HG03045 (cell line): ENCODE data around the gene ALG12.

ENCODE experiments used
- ATAC-seq: cut with Tn5 transposase; IDR thresholded peaks from one replicate; pipeline ENCODE4 v1.9.1; 2021; ENCODE audit warnings: mild to moderate bottlenecking, moderate library complexity; ENCODE audit not compliant: unreplicated experiment

ALG12 gene

DNA sequence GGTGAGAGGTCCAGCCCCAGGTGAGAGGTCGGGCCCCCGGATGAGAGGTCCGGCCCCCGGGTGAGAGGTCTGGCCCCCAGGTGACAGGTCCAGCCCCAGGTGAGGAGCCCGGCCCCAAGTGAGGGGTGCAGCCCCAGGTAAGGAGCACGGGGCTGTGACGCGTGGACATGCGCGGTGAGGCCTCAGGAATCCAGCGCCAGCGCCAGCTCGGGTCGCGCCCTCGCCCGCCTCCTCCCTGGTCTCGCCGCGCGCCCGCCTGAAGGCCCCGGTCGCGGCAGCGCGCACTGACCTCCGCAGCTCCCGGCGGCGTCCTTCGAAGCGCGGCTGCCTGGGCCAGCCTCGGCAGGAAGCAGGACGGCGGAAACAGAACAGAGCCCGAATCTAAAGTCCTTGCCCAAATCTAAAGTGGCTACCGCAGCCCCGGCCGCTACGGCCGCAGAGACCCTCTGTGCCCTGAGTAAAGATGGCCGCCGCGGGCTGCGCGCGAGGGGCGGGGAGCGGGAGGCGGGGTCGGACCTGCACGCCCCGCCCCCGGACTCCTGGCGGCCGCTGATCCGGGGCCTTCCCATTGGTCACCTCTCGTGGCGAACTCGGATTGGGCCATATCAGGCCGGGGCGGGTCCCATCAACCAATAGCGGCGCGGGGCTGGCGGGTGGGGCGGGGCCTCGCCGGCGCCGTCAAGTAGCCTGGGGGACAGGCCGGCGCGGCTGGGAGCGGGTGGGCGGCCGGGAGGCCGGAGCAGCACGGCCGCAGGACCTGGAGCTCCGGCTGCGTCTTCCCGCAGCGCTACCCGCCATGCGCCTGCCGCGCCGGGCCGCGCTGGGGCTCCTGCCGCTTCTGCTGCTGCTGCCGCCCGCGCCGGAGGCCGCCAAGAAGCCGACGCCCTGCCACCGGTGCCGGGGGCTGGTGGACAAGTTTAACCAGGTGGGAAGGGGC, at the start of gene ALG12, which contains the start of gene CRELD2:
Gene ALG12 (minus strand): TSS at position 465 of the 937 bp plus-strand sequence. CDS start 4,673 bp downstream, outside the sequence.
Gene CRELD2 (plus strand): TSS at position 661 of the 937 bp plus-strand sequence. CDS start 136 bp downstream, at position 797.
- peak; percentile 83 for ATAC-seq

DNA sequence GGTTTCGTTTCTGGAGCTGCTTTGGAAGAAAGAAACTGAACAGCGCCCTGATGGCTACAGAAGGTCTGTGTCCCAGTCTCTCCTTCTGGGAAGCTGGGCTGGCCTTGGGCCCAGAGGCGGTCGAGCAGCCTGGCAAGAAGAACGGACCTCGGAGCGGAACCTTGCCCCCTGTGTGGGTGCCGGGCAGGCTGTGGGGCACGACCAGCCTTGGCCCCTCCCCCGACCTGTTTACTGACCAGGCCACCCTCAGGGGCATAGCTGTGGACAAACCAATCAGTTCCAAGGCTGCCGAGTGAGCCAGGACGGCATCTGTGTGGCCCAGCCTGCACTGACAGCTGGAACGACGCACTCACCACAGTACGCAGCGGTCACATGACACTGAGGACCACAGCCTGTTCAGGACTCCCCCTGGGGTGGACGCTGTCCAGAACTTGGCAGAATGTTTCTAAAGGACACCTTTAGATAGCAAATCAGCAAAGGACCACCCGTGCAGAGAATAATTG, 49.5 kb upstream of the ALG12 start:
- no peak for ATAC-seq

DNA sequence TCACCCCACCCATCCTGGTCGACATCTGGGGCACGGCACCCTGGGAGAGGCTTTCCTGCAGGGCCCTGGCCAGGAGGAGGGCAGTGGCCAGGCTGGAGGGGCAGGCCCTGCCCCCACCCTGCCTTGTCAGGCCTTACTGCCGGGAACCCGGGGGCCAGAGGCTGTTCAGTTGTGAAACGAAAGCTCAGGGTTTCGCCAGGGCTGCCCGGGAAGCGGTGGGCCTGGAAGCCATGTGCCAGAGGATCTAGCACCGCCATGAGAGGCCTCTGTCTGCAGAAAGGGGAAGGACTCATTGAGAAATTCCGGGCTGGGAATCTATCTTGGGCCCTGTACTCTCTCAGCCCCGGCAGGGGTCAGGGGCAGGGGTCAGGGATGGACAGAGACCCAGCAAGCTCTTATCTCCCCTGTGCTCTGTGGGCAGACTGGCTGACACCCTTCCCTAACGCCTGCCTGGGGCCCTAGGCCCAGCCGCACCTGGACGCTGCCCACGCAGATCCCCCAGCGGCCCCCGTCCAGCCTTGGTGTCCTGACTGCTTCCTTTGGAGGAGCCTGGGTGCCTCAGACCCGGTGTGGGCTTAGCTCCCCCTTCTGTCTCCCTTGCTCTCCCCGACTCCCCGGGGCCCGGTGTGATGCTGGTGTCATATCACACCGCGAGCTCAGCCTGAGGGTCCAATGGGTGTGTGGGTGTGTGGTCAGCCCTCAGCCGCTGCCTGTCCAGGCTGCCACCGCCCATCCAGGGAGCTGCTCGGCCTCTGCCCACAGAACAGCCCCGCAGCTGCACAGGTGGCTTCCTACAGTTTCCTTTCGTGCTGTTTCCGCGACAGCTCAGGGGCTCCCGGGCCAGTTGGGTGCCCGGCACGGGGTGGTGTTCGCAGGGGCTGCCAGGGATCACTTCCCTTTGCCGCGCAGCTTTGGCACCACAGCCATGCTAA, 48.8 kb upstream of the ALG12 start:
- ATAC-seq: no peak

DNA sequence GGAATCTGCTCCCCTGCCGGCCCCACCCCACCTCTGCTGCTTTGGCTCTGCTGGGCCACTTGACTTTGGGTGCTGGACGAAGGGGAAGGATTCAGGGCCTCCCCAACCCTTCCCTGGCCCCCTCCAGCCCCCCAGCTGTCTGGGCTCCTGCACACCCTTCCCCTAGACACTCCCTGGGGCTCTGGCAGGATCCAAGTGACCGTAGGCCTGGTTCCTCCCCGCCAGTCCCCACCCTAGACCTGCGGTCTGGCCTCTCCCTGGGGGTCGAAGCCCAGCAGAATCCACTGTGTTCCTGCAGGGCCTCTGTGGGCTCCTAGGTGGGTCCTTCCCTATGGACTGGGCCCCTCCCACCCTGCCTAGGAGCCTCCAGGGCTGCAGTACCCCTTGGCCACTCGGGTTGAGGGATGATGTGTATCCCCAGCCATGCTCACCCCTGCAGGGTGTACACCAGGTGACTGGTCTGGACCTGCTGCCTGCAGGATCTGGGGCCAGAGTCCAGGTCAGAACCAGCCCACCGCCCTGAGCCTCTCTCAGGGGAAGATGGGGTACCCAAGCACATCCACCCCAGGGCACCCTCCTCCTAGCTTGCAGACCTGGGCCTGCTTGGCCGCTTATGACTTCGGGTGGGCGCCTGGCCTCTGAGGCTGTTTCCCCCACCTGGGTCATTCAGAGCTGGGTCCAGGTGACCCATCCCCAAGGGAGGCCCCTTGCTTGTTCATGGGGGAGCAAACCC, 48.0 kb upstream of the ALG12 start:
- ATAC-seq: no peak

DNA sequence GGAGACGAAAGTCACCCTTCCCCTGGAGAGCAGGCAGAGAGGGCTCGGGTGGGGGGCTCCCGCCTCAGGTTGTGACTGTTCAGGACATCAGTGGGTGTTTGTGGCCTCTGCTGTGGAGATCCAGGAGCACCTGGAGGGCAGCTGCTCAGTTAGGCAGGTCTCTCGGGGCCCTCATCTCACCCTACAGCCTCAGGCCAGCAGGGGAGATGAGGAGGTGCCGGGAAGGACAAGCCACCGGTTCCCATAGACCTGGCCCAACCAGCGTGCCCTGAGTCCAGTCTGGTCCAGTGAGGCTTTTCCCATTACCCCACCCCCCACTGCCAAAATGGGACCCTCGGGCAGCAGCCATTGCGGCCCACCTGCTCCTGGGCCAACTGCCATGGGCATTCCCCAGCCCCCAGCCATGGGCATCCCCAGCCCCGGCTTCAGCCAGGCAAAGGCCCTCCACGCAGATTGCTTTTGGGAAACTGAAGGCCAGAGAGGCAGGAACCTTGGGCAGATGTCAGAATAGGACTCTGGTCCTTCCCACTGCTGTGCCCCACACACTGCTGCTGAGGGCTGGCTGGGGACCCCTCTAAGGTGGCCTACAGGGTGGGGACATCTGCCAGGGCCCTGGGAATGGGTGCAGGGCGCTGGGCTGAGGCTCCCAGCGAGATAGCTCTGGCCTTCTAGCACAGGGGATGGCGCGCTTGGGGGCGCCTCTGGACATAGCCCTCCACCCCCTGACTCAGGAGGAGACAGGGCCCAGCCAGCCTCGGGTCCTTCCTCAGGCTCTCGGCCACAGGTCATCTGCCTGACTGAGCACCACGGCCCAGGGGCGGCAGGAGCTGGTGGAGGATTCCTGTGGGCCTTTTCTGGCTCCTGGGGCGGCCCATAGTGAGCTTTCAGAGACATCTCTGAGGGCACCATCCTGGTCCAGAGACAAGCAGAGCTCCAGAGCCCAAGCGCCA, 47.1 kb upstream of the ALG12 start:
- no peak for ATAC-seq

DNA sequence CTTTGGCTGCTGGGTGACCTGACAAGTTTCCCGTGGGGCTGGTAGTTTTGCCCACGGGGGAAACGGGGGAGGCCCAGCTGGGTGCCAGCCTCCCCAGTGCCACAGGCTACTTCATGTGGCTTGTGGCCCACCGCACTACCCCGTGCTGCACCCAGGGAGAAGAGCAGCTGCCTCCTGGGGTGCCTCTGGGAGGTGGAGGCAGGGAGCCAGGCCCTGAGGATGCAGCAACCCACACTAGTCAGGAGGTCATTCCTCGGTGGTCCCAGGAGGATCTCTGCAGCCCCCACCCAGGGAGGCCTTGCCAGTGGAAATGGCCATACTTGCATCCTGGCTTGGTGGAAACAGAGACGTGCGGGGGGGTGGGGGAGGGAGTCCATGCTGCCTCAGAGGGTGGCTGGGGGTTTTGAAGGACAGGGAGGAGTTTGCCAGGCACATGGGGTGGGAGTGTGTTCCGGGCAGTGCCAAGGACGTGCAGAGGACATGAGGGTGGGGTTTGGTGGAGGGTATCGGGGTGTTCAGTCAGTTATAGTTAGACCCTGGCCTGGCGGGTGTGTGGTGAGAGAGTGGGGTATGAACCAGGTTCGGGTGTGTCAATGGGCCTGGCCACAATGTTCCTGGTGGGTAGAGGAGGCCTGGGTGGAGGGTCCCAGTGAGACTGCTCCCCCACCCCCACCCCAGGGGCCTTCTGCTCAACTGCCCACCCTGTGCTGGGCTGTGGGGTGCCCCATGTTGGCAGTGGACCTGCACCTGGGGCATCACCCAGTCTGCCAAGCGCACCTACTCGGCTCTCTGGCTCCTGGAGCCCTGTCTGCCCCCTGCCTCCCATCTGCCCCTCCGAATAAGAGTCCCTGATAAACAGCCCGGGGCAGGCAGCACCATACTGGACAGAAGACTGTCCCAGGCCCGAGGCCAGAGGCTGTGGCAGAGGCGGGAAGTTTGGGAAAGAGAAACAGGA, 46.2 kb upstream of the ALG12 start:
- ATAC-seq: no peak

DNA sequence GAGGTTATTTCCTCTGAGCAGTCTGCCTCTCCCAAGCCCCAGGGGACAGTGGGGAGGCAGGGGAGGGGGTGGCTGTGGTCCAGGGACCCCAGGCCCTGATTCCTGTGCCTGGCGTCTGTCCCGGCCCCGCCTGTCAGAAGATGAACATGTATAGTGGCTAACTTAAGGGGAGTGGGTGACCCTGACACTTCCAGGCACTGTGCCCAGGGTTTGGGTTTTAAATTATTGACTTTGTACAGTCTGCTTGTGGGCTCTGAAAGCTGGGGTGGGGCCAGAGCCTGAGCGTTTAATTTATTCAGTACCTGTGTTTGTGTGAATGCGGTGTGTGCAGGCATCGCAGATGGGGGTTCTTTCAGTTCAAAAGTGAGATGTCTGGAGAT, 45.4 kb upstream of the ALG12 start:
- no peak for ATAC-seq

DNA sequence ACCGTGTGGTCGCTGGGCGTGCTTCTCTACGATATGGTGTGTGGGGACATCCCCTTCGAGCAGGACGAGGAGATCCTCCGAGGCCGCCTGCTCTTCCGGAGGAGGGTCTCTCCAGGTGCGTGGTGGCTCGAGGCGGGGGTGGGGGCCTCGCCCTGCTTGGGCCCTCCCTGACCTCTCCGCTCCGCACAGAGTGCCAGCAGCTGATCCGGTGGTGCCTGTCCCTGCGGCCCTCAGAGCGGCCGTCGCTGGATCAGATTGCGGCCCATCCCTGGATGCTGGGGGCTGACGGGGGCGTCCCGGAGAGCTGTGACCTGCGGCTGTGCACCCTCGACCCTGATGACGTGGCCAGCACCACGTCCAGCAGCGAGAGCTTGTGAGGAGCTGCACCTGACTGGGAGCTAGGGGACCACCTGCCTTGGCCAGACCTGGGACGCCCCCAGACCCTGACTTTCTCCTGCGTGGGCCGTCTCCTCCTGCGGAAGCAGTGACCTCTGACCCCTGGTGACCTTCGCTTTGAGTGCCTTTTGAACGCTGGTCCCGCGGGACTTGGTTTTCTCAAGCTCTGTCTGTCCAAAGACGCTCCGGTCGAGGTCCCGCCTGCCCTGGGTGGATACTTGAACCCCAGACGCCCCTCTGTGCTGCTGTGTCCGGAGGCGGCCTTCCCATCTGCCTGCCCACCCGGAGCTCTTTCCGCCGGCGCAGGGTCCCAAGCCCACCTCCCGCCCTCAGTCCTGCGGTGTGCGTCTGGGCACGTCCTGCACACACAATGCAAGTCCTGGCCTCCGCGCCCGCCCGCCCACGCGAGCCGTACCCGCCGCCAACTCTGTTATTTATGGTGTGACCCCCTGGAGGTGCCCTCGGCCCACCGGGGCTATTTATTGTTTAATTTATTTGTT, 44.8 kb upstream of the ALG12 start:
- no peak for ATAC-seq

DNA sequence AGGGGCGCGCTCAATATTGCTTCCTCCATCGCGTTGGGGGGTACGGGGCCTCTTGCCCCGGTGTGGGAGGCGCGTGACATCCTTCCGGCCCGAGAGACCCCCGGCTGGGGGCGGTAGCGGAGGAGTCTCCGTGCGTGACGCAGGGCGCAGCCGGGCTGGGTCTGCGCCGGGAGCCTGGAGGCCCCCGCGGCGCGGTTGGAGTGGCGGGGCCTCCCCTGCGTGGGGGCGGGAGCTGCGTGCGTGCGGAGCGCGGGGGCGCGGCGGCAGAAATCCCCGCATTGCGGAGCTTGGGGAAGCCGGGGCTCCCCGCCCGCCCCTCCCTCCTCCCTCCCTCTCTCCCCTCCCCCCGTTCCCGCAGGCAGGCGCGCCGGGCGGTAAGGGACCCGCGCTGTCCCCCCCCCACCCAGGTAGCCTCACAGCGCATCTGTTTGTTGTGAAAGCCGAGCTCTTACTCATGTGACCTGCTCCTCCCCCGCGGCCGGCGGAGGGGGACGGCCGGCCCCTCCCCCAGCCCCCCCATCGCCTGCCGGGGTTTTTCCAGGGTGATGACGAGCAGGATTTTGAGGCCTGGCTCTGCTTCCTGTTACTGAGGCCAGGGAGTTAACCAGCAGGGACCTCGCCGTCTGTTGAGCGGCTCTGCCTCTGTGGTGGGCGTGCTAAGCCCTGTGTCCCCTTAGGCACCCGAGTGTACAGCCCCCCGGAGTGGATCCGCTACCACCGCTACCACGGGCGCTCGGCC, 43.9 kb upstream of the ALG12 start:
- ATAC-seq: no peak

DNA sequence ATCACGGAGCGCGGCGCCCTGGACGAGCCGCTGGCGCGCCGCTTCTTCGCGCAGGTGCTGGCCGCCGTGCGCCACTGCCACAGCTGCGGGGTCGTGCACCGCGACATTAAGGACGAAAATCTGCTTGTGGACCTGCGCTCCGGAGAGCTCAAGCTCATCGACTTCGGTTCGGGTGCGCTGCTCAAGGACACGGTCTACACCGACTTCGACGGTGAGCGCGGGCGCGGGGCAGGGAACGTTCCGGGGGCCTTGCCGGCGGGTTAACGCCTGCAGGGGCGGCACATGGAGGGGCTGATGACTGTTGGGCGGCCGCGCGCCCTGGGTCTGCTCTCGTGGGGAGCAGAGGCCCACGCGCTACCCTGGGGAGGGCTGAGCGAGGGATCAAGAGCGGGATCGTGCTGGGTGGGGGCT, 43.4 kb upstream of the ALG12 start:
- no peak for ATAC-seq

DNA sequence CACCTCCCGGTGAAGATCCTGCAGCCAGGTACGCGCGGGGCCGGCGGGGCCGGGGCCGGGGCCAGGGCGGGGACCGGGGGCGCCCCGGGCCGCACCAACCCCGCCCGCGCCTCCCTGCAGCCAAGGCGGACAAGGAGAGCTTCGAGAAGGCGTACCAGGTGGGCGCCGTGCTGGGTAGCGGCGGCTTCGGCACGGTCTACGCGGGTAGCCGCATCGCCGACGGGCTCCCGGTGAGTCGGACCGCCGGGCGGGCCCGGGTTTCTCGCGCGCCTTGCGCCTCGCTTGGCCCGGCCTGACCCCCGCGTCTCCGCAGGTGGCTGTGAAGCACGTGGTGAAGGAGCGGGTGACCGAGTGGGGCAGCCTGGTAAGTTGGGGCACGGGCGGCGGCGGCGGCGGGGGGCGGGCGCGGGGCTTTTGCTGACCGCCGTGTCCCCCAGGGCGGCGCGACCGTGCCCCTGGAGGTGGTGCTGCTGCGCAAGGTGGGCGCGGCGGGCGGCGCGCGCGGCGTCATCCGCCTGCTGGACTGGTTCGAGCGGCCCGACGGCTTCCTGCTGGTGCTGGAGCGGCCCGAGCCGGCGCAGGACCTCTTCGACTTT, 42.9 kb upstream of the ALG12 start:
- no peak for ATAC-seq

DNA sequence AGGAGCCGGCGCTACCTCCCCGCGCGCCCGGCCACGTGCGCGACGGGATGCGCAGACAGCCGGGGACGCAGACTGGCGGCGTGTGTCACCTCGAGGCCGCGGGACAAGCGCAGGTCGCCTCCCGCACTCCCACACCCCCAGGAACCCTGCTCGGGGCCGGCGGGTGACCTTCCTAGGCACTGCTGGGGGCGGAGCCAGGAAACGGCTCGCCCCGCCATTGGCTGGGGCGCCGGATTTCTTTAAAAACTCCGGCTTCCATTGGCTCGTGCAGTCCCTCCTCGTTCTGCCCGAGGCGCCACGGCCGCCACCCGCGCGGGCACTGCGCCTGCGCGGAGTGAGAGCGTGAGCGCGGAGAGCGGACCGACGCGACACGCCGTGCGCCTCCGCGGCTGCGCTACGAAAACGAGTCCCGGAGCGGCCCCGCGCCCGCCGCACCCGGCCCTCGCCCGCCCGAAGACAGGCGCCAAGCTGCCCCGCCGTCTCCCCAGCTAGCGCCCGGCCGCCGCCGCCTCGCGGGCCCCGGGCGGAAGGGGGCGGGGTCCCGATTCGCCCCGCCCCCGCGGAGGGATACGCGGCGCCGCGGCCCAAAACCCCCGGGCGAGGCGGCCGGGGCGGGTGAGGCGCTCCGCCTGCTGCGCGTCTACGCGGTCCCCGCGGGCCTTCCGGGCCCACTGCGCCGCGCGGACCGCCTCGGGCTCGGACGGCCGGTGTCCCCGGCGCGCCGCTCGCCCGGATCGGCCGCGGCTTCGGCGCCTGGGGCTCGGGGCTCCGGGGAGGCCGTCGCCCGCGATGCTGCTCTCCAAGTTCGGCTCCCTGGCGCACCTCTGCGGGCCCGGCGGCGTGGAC, 42.1 kb upstream of the ALG12 start, which contains the start of gene PIM3:
Gene PIM3 (plus strand): TSS at position 614 of the 846 bp plus-strand sequence. CDS start 176 bp downstream, at position 790.
- peak; percentile 63 for ATAC-seq

DNA sequence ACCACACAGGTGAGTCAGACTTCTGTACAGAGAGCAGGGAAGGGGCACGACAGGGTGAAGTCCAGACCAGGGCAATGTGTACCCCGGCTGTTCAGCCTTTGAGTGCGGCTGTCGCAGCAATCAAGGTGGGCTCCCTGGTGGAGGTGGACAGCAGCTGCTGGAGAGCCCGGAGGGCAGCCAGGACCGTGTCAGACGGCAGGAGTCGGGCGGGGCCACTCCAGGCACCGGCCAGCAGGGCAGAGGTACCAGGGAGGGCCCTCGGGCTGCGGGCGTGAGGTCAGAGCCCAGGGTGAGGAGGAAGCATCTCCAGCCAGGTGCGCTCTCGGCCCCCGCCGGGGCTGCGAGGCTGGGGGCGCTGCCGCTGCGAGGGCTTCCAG, 41.5 kb upstream of the ALG12 start:
- peak; percentile 9 for ATAC-seq

DNA sequence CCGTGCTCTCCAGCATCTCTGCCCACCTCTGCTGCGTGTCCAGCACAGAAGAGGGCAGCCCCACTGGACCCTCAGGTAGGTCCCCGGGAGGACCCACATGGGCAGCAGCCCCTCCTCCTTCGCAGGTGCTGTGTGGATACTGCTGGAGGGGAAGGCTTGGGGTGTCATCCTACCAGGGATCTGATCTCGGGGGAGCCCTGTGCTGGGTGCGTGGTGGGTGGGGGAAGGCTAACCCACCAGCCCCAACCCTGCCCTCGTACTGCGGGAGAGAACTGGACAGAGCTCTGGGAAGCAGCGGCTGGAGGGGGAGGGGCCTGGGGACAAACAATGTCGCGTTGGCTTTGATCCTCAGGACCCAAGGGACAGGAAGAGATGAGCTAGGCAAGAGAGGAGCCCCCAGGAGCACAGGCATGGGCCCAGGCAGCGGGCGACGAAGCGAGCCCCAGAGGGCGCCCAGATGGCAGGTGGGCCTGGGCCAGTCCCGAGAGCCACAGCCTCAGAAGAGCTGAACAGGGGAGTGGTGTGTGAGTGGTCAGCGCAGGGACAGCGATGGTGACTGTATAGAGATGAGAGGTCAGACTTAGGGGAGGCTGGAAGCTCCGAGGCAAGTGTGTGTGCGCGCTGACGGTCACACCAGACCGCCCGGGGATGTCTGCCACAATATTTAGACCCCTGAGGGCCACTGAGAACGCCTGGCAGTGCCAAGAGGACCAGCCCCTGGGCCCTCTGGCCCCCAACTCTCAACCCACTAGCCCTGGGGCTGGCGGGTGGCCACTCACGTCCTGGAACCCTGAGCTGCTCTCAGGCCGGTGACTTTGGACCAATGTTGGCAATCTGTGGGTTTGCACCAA, 40.9 kb upstream of the ALG12 start:
- no peak for ATAC-seq
